Motor neuron (in vitro differentiated cells): ENCODE measurements around the gene HSPA5. TPM values are rescaled to one million over a fixed set of nuclear protein-coding genes. Genes with fewer than 3 reads are reported as not detected.
A peak's percentile ranks its signal among the peaks of the same experiment; 100 is the strongest.
"Not testable (repeated sequence)": the region's sequence is repeated elsewhere in the genome, so short reads cannot be mapped to it uniquely, and the experiment has no call there.

ENCODE experiments used
- ATAC-seq, 8 experiments: fragments of 200-7000 bp; cut with Tn5 transposase; replicated peaks in 6 of 8; 2 replicates each; pipeline ENCODE4 v1.8.0; 2021; ENCODE audit warnings: mild to moderate bottlenecking in 8 of 8, moderate library complexity in 8 of 8
- H3K27ac ChIP-seq, 2 donors: fragments of 250-450 bp; sonication (Bioruptor Pico); 2 replicates each; pipeline ENCODE4 v1.9.0; 2021; ENCODE audit warnings: antibody characterized with exemption in 2 of 2, mild to moderate bottlenecking in 2 of 2, moderate library complexity in 1 of 2
- H3K4me1 ChIP-seq, 2 donors: fragments of 250-450 bp; sonication (Bioruptor Pico); replicated peaks in 1 of 2; 2 replicates each; pipeline ENCODE4 v1.6.1; 2021; ENCODE audit warnings: antibody characterized with exemption in 2 of 2, mild to moderate bottlenecking in 2 of 2, moderate library complexity in 1 of 2
- H3K4me3 ChIP-seq, 5 donors: fragments of 250-450 bp; sonication (Bioruptor Pico); 2 replicates each; pipeline ENCODE4 v1.9.0; 2021; ENCODE audit warnings: antibody characterized with exemption in 5 of 5, mild to moderate bottlenecking in 5 of 5, moderate library complexity in 4 of 5
- WGBS, 10 experiments: fragments of 450-650 bp; shearing (Covaris generic); methylation state at CpG; one replicate each; pipeline ENCODE4 v1.0.0; 2022; 5-methylcytosine and 5-hydroxymethylcytosine counted together
- in situ Hi-C, 9 experiments: fragments of 400-800 bp; cut with MboI; loops; one replicate each; pipeline ENCODE4 v1.15.0; 2021; ENCODE audit warnings: low sequenced_read_pairs in 9 of 9, low pct_unique_long_range_greater_than_20kb in 2 of 9; ENCODE audit not compliant: unreplicated experiment in 9 of 9
- total RNA-seq, 8 experiments: library from RNA; unstranded; fragments of 300-600 nt; gene quantifications; 2 replicates each; pipeline versions ENCODE4 v1.2.3 to v1.2.4, GENCODE V29; 2022

Gene HSPA5
- total RNA-seq, 8 experiments from 2014 or later: 105 to 365 (median 246) TPM

- no peak for ATAC-seq
- H3K4me1 ChIP-seq: peaks cover 39 to 51% of the 10 kb centered on the region in 2 donors
- WGBS, 10 experiments: 32 to 100% (median 92%) methylated on average over 1 to 9 of the region's 14 CpGs; no CpG with 5 or more reads in 1 of the 10 experiments
- no peak overlapping the region for H3K27ac ChIP-seq
- peak overlapping the region; percentile 69 to 84 (median 78) for H3K4me3 ChIP-seq
- in situ Hi-C loops: no loop called here
These were observed 2.2 kb downstream of the HSPA5 start for GRCh38 chr9:125238915-125239446.

GRCh38 chr9:125238127-125238914 lies 2.8 kb downstream of the HSPA5 start:
- peak overlapping the region; percentile 69 to 84 (median 78) for H3K4me3 ChIP-seq
- no peak overlapping the region for H3K27ac ChIP-seq
- in situ Hi-C loops: no loop called here
- 43 to 100% (median 94%) methylated on average over 1 to 7 of the region's 7 CpGs for whole genome bisulfite sequencing, 10 experiments
- H3K4me1 ChIP-seq: peaks cover 39 to 51% of the 10 kb centered on the region in 2 donors
- ATAC-seq: no peak

GRCh38 chr9:125236520-125237159 lies 4.5 kb downstream of the HSPA5 start:
- H3K27ac ChIP-seq, ATAC-seq, in situ Hi-C loops: not testable (repeated sequence)
- Histone ChIP-seq H3K4me3 (peak overlapping the region in 4 of 5 donors; percentile 4 to 81 (median 69)), H3K4me1 (peaks cover 39 to 47% of the 10 kb centered on the region in 2 donors)
- 20 to 100% (median 92%) methylated on average over 1 to 2 of the region's 5 CpGs; no CpG with 5 or more reads in 3 of the 10 experiments for WGBS, 10 experiments

GRCh38 chr9:125235804-125236519 lies 5.2 kb downstream of the HSPA5 start:
- ATAC-seq: no peak
- H3K4me3 ChIP-seq: peak overlapping the region in 4 of 5 donors; percentile 4 to 81 (median 69)
- H3K27ac ChIP-seq: no peak overlapping the region
- 13 to 94% (median 60%) methylated on average over 1 to 5 of the region's 5 CpGs; no CpG with 5 or more reads in 1 of the 10 experiments for WGBS, 10 experiments
- H3K4me1 ChIP-seq: peaks cover 39 to 47% of the 10 kb centered on the region in 2 donors
- in situ Hi-C loops: no loop called here

- H3K27ac ChIP-seq, in situ Hi-C loops, H3K4me3 ChIP-seq: not testable (repeated sequence)
- ATAC-seq: peak in 6 of 8 experiments; percentile 4 to 21 (median 6)
- 80 to 100% (median 95%) methylated on average over 1 to 6 of the region's 8 CpGs; no CpG with 5 or more reads in 3 of the 10 experiments for WGBS, 10 experiments
- H3K4me1 ChIP-seq: peaks cover 34 to 39% of the 10 kb centered on the region in 2 donors
These were observed 7.0 kb downstream of the HSPA5 start for GRCh38 chr9:125234099-125234498.

GRCh38 chr9:125233678-125234077 lies 7.5 kb downstream of the HSPA5 start:
- Histone ChIP-seq H3K4me1 (peaks cover 30 to 35% of the 10 kb centered on the region in 2 donors), H3K27ac (no peak overlapping the region), H3K4me3 (no peak overlapping the region)
- ATAC-seq: peak; percentile 23 to 75 (median 64)
- in situ Hi-C loops: no loop called here
- 0 to 100% (median 69%) methylated on average over 1 to 3 of the region's 3 CpGs; no CpG with 5 or more reads in 1 of the 10 experiments for WGBS, 10 experiments

- no peak overlapping the region for H3K27ac ChIP-seq
- 73 to 100% (median 96%) methylated on average over 1 to 4 of the region's 6 CpGs; no CpG with 5 or more reads in 3 of the 10 experiments for WGBS, 10 experiments
- no peak for ATAC-seq
- H3K4me1 ChIP-seq: no peaks in the 10 kb centered on the region
- H3K4me3 ChIP-seq: no peak overlapping the region
- in situ Hi-C loops: no loop called here
These were observed 13.4 kb downstream of the HSPA5 start for GRCh38 chr9:125227761-125228160.

GRCh38 chr9:125224858-125225257 lies 16.3 kb downstream of the HSPA5 start:
- ATAC-seq: not testable (repeated sequence)

GRCh38 chr9:125218621-125219020 lies 22.5 kb downstream of the HSPA5 start:
- no peak for ATAC-seq
- Histone ChIP-seq H3K4me1 (no peaks in the 10 kb centered on the region), H3K27ac (no peak overlapping the region), H3K4me3 (no peak overlapping the region)
- in situ Hi-C loops: no loop called here
- WGBS, 10 experiments: 89 to 100% (median 100%) methylated on average over 1 to 3 of the region's 3 CpGs; no CpG with 5 or more reads in 1 of the 10 experiments

More at GRCh38 chr9:125224858-125225257, 16.3 kb downstream of the HSPA5 start:
- H3K4me1 ChIP-seq, H3K27ac ChIP-seq, in situ Hi-C loops, H3K4me3 ChIP-seq: not testable (repeated sequence)

GRCh38 chr9:125214186-125214585 lies 27.0 kb downstream of the HSPA5 start:
- WGBS, 10 experiments: 63 to 100% (median 86%) methylated on average over 1 to 5 of the region's 5 CpGs
- Histone ChIP-seq H3K27ac (no peak overlapping the region), H3K4me1 (no peaks in the 10 kb centered on the region), H3K4me3 (no peak overlapping the region)
- in situ Hi-C loops: no loop called here
- no peak for ATAC-seq

- peaks cover 4 to 6% of the 10 kb centered on the region in 2 donors for H3K4me1 ChIP-seq
- no peak for ATAC-seq
- in situ Hi-C loops: no loop called here
- WGBS, 10 experiments: 60 to 100% (median 75%) methylated on average over 1 to 3 of the region's 3 CpGs; no CpG with 5 or more reads in 5 of the 10 experiments
- no peak overlapping the region for H3K4me3 ChIP-seq
- H3K27ac ChIP-seq: no peak overlapping the region
These were observed 36.7 kb downstream of the HSPA5 start for GRCh38 chr9:125204477-125204876.

GRCh38 chr9:125202846-125203618 lies 38.1 kb downstream of the HSPA5 start:
- 33 to 100% (median 88%) methylated on average over 1 of the region's 1 CpG; no CpG with 5 or more reads in 4 of the 10 experiments for WGBS, 10 experiments
- H3K4me3 ChIP-seq: no peak overlapping the region
- no peak for ATAC-seq
- in situ Hi-C loops: no loop called here
- H3K27ac ChIP-seq: no peak overlapping the region
- peaks cover 4 to 6% of the 10 kb centered on the region in 2 donors for H3K4me1 ChIP-seq
